AG04450 (cell line): ENCODE data around the gene HIF3A. TPM values are rescaled to one million over a fixed set of nuclear protein-coding genes. Genes with fewer than 3 reads are reported as not detected.

Source experiments
- CTCF ChIA-PET: fragments of 300-600, 350-600 bp; formaldehyde crosslinking; extraction: SDS; loops from one replicate; lab custom pipeline; 2022; ENCODE audit warnings: antibody characterized with exemption, inconsistent platforms; lab: Charles Lee
- POLR2A ChIA-PET: fragments of 350-600 bp; formaldehyde crosslinking; extraction: SDS; loops from one replicate; lab custom pipeline; 2021; ENCODE audit warnings: antibody characterized with exemption, inconsistent platforms; lab: Yijun Ruan, JAX
- DNase-seq: peaks from one replicate; pipeline ENCODE4 v3.0.0-alpha.2; 2011; ENCODE audit warnings: low read depth, low spot score
- H3K27ac ChIP-seq: one replicate; pipeline ENCODE4 v1.5.1; 2012; ENCODE audit warnings: low read depth, low read length, control low read depth
- H3K27me3 ChIP-seq: one replicate; pipeline ENCODE4 v1.6.0; 2012; ENCODE audit warnings: low read length; ENCODE audit not compliant: control insufficient read depth, insufficient read depth
- H3K4me3 ChIP-seq: 2 replicates; pipeline ENCODE4 v1.5.1; 2011; ENCODE audit warnings: mild to moderate bottlenecking, low read depth, low read length, control low read depth
- H3K9me3 ChIP-seq: 2 replicates; pipeline ENCODE4 v1.5.1; 2012; ENCODE audit warnings: low read length; ENCODE audit not compliant: control insufficient read depth, insufficient read depth
- polyA plus RNA-seq: library from polyadenylated mRNA; depleted of rRNA; stranded (reverse); fragments of >200 nt; gene quantifications from 2 replicates; pipeline ENCODE4 v1.2.3, GENCODE V29; 2011
- TF ChIP-seq, protein P1 (sequence below): IDR thresholded peaks from 2 replicates; pipeline ENCODE4 v1.5.1; 2011; ENCODE audit warnings: low read depth, low read length, control low read depth, inconsistent platforms

HIF3A gene
- polyA plus RNA-seq, 1 experiment: 0.21 TPM

GRCh38 chr19:46291829-46292228, 5.0 kb upstream of the HIF3A start:
- TF ChIP-seq, protein P1, sequence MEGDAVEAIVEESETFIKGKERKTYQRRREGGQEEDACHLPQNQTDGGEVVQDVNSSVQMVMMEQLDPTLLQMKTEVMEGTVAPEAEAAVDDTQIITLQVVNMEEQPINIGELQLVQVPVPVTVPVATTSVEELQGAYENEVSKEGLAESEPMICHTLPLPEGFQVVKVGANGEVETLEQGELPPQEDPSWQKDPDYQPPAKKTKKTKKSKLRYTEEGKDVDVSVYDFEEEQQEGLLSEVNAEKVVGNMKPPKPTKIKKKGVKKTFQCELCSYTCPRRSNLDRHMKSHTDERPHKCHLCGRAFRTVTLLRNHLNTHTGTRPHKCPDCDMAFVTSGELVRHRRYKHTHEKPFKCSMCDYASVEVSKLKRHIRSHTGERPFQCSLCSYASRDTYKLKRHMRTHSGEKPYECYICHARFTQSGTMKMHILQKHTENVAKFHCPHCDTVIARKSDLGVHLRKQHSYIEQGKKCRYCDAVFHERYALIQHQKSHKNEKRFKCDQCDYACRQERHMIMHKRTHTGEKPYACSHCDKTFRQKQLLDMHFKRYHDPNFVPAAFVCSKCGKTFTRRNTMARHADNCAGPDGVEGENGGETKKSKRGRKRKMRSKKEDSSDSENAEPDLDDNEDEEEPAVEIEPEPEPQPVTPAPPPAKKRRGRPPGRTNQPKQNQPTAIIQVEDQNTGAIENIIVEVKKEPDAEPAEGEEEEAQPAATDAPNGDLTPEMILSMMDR: no peak
- ChIA-PET CTCF (interaction anchor here (0.6 to 1.0 kb wide), 2 partner anchors 12 to 103 kb away, joined by 3 to 5 read pairs; no protein-coding TSS in a partner anchor), POLR2A (no interaction called here)
- no peak for DNase-seq
- Histone ChIP-seq H3K27me3 (peaks cover 10% of the 10 kb centered on the region), H3K9me3 (peaks cover 11% of the 10 kb centered on the region), H3K27ac (no peak overlapping the region), H3K4me3 (no peak overlapping the region)

GRCh38 chr19:46294494-46294893, 2.3 kb upstream of the HIF3A start:
- peaks cover 17% of the 10 kb centered on the region for H3K27me3 ChIP-seq
- H3K4me3 ChIP-seq: no peak overlapping the region
- peaks cover 10% of the 10 kb centered on the region for H3K9me3 ChIP-seq
- ChIA-PET CTCF (interaction anchor here (0.8 kb wide), 1 partner anchor 14 kb away, joined by 3 read pairs; no protein-coding TSS in a partner anchor), POLR2A (no interaction called here)
- TF ChIP-seq, protein P1: no peak
- no peak overlapping the region for H3K27ac ChIP-seq
- no peak for DNase-seq

- ChIA-PET CTCF (interaction anchor here (1.2 kb wide), 1 partner anchor 16 kb away, joined by 6 read pairs; no protein-coding TSS in a partner anchor), POLR2A (no interaction called here)
- Histone ChIP-seq H3K4me3 (no peak overlapping the region), H3K9me3 (no peaks in the 10 kb centered on the region; the same call in none of the 2 replicates), H3K27me3 (peaks cover 17% of the 10 kb centered on the region), H3K27ac (no peak overlapping the region)
- TF ChIP-seq, protein P1: no peak
- DNase-seq: no peak
Measured at GRCh38 chr19:46295401-46296201, 1.2 kb upstream of the HIF3A start.

DNA sequence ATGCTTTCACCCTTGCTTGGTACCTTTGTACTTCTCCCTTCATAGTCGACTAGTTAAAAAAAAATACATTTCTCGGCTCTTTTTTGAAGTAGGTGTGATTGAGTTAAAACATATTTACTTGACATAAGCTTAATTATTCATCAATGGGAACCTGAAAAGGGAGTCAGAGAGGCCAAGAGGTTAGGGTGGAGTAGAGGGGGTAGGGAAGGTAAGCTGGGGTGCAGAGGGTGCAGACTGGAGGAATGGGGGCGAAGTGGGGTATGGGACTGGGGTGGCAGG, 701 bp upstream of the HIF3A start:
- ChIA-PET CTCF (interaction anchor here (0.5 to 1.2 kb wide), 3 partner anchors 15 to 266 kb away, joined by 3 to 12 read pairs (median 6); no protein-coding TSS in a partner anchor), POLR2A (no interaction called here)
- TF ChIP-seq, protein P1: no peak
- Histone ChIP-seq H3K27ac (no peak overlapping the region), H3K4me3 (no peak overlapping the region), H3K27me3 (peaks cover 17% of the 10 kb centered on the region), H3K9me3 (no peaks in the 10 kb centered on the region; the same call in none of the 2 replicates)
- DNase-seq: no peak
